Muscle of arm (tissue), 12 donors: Measurements from ENCODE around the gene LRTM2. TPM values are rescaled to one million over a fixed set of nuclear protein-coding genes. Genes with fewer than 3 reads are reported as not detected.
"Not testable (repeated sequence)": the region's sequence is repeated elsewhere in the genome, so short reads cannot be mapped to it uniquely, and the experiment has no call there.

ENCODE experiments used
- DNase-seq: peaks from one replicate; pipeline ENCODE4 v3.0.0-alpha.2; 2013
- polyA plus RNA-seq, 12 donors: library from polyadenylated mRNA; unstranded; fragments of 120-200 nt; gene quantifications; one replicate each; pipeline ENCODE4 v1.2.1, GENCODE V29; 2013; ENCODE audit not compliant: insufficient read length in 12 of 12

Gene LRTM2
- polyA plus RNA-seq, 12 donors = 0.09 to 0.98 (median 0.20) TPM; not detected in 3

- DNase-seq = no peak
Observed at GRCh38 chr12:1811281-1811947, 9.0 kb upstream of the LRTM2 start.

GRCh38 chr12:1811948-1812291, 8.4 kb upstream of the LRTM2 start:
- DNase-seq = no peak

GRCh38 chr12:1812650-1813302, 7.6 kb upstream of the LRTM2 start:
- no peak for DNase-seq

- no peak for DNase-seq
Observed at GRCh38 chr12:1814266-1814665, 6.1 kb upstream of the LRTM2 start.

- DNase-seq = no peak
Observed at GRCh38 chr12:1815108-1815507, 5.3 kb upstream of the LRTM2 start.

- no peak for DNase-seq
Observed at GRCh38 chr12:1815814-1816729, 4.3 kb upstream of the LRTM2 start.

GRCh38 chr12:1816730-1817348, 3.5 kb upstream of the LRTM2 start:
- DNase-seq = no peak

- DNase-seq = not testable (repeated sequence)
Observed at GRCh38 chr12:1817928-1818327, 2.4 kb upstream of the LRTM2 start.

- DNase-seq = no peak
Observed at GRCh38 chr12:1819050-1819449, 1.3 kb upstream of the LRTM2 start.

- DNase-seq = no peak
Observed at GRCh38 chr12:1819571-1819970, 794 bp upstream of the LRTM2 start.

GRCh38 chr12:1820896-1821291, 529 bp downstream of the LRTM2 start:
- no peak for DNase-seq

GRCh38 chr12:1821805-1822204, 1.4 kb downstream of the LRTM2 start:
- no peak for DNase-seq

GRCh38 chr12:1822699-1823098, 2.3 kb downstream of the LRTM2 start:
- DNase-seq = no peak

GRCh38 chr12:1823237-1823636, 2.9 kb downstream of the LRTM2 start:
- no peak for DNase-seq

- no peak for DNase-seq
Observed at GRCh38 chr12:1825382-1826102, 5.2 kb downstream of the LRTM2 start.

- no peak for DNase-seq
Observed at GRCh38 chr12:1826401-1826800, 6.0 kb downstream of the LRTM2 start.

GRCh38 chr12:1826867-1827705, 6.7 kb downstream of the LRTM2 start:
- DNase-seq = no peak

- DNase-seq = no peak
Observed at GRCh38 chr12:1827826-1828805, 7.8 kb downstream of the LRTM2 start.

GRCh38 chr12:1828856-1829255, 8.5 kb downstream of the LRTM2 start:
- DNase-seq = no peak
